ENCODE results near the gene PCDHGC5. TPM values are rescaled to one million over a fixed set of nuclear protein-coding genes. Genes with fewer than 3 reads are reported as not detected.

PCDHGC5 gene
- total RNA-seq, 2 experiments from 2014 or later, result 4.4 to 5.0 TPM

GRCh38 chr5:141512390-141512910 is 23.6 kb downstream of the PCDHGC5 start:
- Histone ChIP-seq H3K27ac (ENCODE audit: low read depth, low read length, poor library complexity, severe bottlenecking) (peak overlapping the region; percentile 99), H3K9me2 (ENCODE audit: insufficient read depth, low read length) (no peaks in the 10 kb centered on the region), H3K4me2 (ENCODE audit: low read length) (peak overlapping the region; percentile 94), H3K79me2 (ENCODE audit: insufficient read depth, low read depth, low read length) (peaks cover 15% of the 10 kb centered on the region; the same call in 1 of the 2 replicates), H3K9me3 (ENCODE audit: low read length) (no peaks in the 10 kb centered on the region), H3K4me3 (ENCODE audit: low read depth, low read length, poor library complexity, severe bottlenecking) (peak overlapping the region; percentile 65), H3K36me3 (ENCODE audit: insufficient read depth, low read length) (peaks cover 59% of the 10 kb centered on the region), H4K20me1 (ENCODE audit: insufficient read depth, low read length) (no peaks in the 10 kb centered on the region), H3K4me1 (ENCODE audit: insufficient read depth, low read length, poor library complexity, severe bottlenecking) (peaks cover 100% of the 10 kb centered on the region), H2AFZ (ENCODE audit: low read length) (peak overlapping the region; percentile 31; the same call in 1 of the 2 replicates)
- TF ChIP-seq EZH2phosphoT487 (IDR thresholded peaks at IDR 0.05; ENCODE audit: borderline replicate concordance, low read depth, low read length), result no peak
- peak; percentile 98 for TF ChIP-seq CTCF (conservative IDR thresholded peaks at IDR 0.05; ENCODE audit: low read length)
- ChIA-PET POLR2A (interaction anchor here (0.7 to 17.7 kb wide), 10 partner anchors 7 to 192 kb away, joined by 4 to 328 read pairs (median 6); partner anchors contain the start of genes PCDHGC3 and TAF7), CTCF (ENCODE audit: unreplicated experiment) (interaction anchor here (0.6 to 9.6 kb wide), 5 partner anchors 14 to 86 kb away, joined by 3 to 138 read pairs (median 6); partner anchors contain the start of genes PCDHGA12 and PCDHGC3)
- peak; percentile 90 for DNase-seq (ENCODE audit: low spot score)
- intact Hi-C loops (cut with micrococcal nuclease; ENCODE audit: unreplicated experiment), result loop anchor here (1.0 to 10.0 kb wide), 2 partner anchors 37 to 102 kb away; partner anchors contain the start of genes DIAPH1 and PCDHGC3
- BruUV-seq (replicated peaks), result no TSS peak

- H3K4me3 ChIP-seq (ENCODE audit: low read depth, low read length, poor library complexity, severe bottlenecking), result peak overlapping the region; percentile 65
- H3K79me2 ChIP-seq (ENCODE audit: insufficient read depth, low read depth, low read length), result peaks cover 15% of the 10 kb centered on the region; the same call in 1 of the 2 replicates
- intact Hi-C loops (cut with micrococcal nuclease; ENCODE audit: unreplicated experiment), result loop anchor here (1.0 to 10.0 kb wide), 2 partner anchors 38 to 102 kb away; partner anchors contain the start of genes DIAPH1 and PCDHGC3
- no peak for TF ChIP-seq EZH2phosphoT487 (IDR thresholded peaks at IDR 0.05; ENCODE audit: borderline replicate concordance, low read depth, low read length)
- no peak for TF ChIP-seq CTCF (conservative IDR thresholded peaks at IDR 0.05; ENCODE audit: low read length)
- H3K36me3 ChIP-seq (ENCODE audit: insufficient read depth, low read length), result peaks cover 65% of the 10 kb centered on the region
- ChIA-PET POLR2A (interaction anchor here (0.7 to 17.7 kb wide), 13 partner anchors 8 to 193 kb away, joined by 3 to 328 read pairs (median 6); partner anchors contain the start of genes PCDHGB3, PCDHGC3 and TAF7), CTCF (ENCODE audit: unreplicated experiment) (interaction anchor here (0.6 to 9.6 kb wide), 9 partner anchors 14 to 193 kb away, joined by 3 to 138 read pairs (median 6); partner anchors contain the start of genes PCDHGA12, PCDHGC3 and TAF7)
- H3K27ac ChIP-seq (ENCODE audit: low read depth, low read length, poor library complexity, severe bottlenecking), result peak overlapping the region; percentile 99
- H2AFZ ChIP-seq (ENCODE audit: low read length), result peak overlapping the region; percentile 31; the same call in 1 of the 2 replicates
- H3K9me3 ChIP-seq (ENCODE audit: low read length), result no peaks in the 10 kb centered on the region
- H3K4me1 ChIP-seq (ENCODE audit: insufficient read depth, low read length, poor library complexity, severe bottlenecking), result peaks cover 100% of the 10 kb centered on the region
- H3K4me2 ChIP-seq (ENCODE audit: low read length), result peak overlapping the region; percentile 94
- no peaks in the 10 kb centered on the region for H3K9me2 ChIP-seq (ENCODE audit: insufficient read depth, low read length)
- DNase-seq (ENCODE audit: low spot score), result peak; percentile 74
- BruUV-seq (replicated peaks), result no TSS peak
- no peaks in the 10 kb centered on the region for H4K20me1 ChIP-seq (ENCODE audit: insufficient read depth, low read length)
Observed at GRCh38 chr5:141512911-141513626, 24.2 kb downstream of the PCDHGC5 start.

Data from OCI-LY7 (cell line).